Uterus (tissue), 4 donors: ENCODE results near the gene BRD8. TPM values are rescaled to one million over a fixed set of nuclear protein-coding genes. Genes with fewer than 3 reads are reported as not detected.

ENCODE experiments used
- DNase-seq, 2 donors: peaks; one replicate each; pipeline ENCODE4 v3.0.0-alpha.2; 2019 to 2020
- H3K27ac ChIP-seq, 2 donors: fragments of 200-600 bp; sonication (generic); 1 replicate in 1 of 2; 2 replicates in 1 of 2; pipeline ENCODE4 v1.5.1; 2016 to 2018
- H3K27me3 ChIP-seq, 2 donors: fragments of 200-600 bp; sonication (generic); one replicate each; pipeline ENCODE4 v1.5.1; 2018 to 2019; ENCODE audit warnings: control low read depth in 1 of 2
- H3K36me3 ChIP-seq, 2 donors: fragments of 200-600 bp; sonication (generic); one replicate each; pipeline ENCODE4 v1.5.1; 2019; ENCODE audit warnings: control low read depth in 1 of 2
- H3K4me1 ChIP-seq, 2 donors: fragments of 200-600 bp; sonication (generic); one replicate each; pipeline ENCODE4 v1.5.1; 2018 to 2019; ENCODE audit warnings: control low read depth in 1 of 2
- H3K4me3 ChIP-seq, 2 donors: fragments of 200-600 bp; sonication (generic); 1 replicate in 1 of 2; 2 replicates in 1 of 2; pipeline ENCODE4 v1.5.1; 2018 to 2019; ENCODE audit warnings: mild to moderate bottlenecking in 1 of 2
- H3K9me3 ChIP-seq, 2 donors: fragments of 200-600 bp; sonication (generic); one replicate each; pipeline ENCODE4 v1.5.1; 2019; ENCODE audit warnings: control low read depth in 1 of 2
- CTCF ChIP-seq, 4 experiments: fragments of 200-600 bp in 2 of 4; fragments of 450-650 bp in 2 of 4; sonication (generic) in 2 of 4; IDR thresholded peaks; one replicate each; pipeline ENCODE4 v1.5.1; 2016 to 2019; ENCODE audit warnings: antibody characterized with exemption in 4 of 4, mild to moderate bottlenecking in 2 of 4, moderate library complexity in 1 of 4
- POLR2A ChIP-seq, 2 donors: fragments of 450-650 bp; IDR thresholded peaks; one replicate each; pipeline ENCODE4 v1.6.1; 2016; ENCODE audit warnings: antibody characterized with exemption in 2 of 2, mild to moderate bottlenecking in 1 of 2, moderate library complexity in 1 of 2
- intact Hi-C: fragments of 100-400 bp; cut with DNase I; formaldehyde crosslinking; loops from one replicate; pipeline ENCODE4 v1.15.1; 2023; ENCODE audit warnings: low total_unique reads
- total RNA-seq, 4 donors: library from RNA; depleted of rRNA in 3 of 4; stranded (reverse); fragments of >200 nt in 3 of 4; gene quantifications; one replicate each; pipeline versions ENCODE4 v1.1.0 to v1.2.4, GENCODE V29; 2014 to 2023
- donor health status: DM: yes; HTN: yes; CAD: no.

BRD8 gene
- total RNA-seq, 4 donors from 2014 or later = 23.2 to 69.8 (median 58.9) TPM

GRCh38 chr5:138138949-138139780, 39.3 kb downstream of the BRD8 start, which contains the start of gene NME5:
Gene NME5 (minus strand): TSS chr5:138139428. CDS start chr5:138138780, 648 bp downstream.
- Histone ChIP-seq H3K4me1 (no peaks in the 10 kb centered on the region), H3K4me3 (peak within 1 kb of the TSS; percentile 36 to 62), H3K27ac (no peak within 1 kb of the TSS), H3K27me3 (no peaks in the 10 kb centered on the region), H3K36me3 (no peaks in the 10 kb centered on the region), H3K9me3 (no peaks in the 10 kb centered on the region)
- DNase-seq = peak; percentile 34 to 41
- intact Hi-C loops = no loop called here
- no peak for TF ChIP-seq POLR2A (IDR thresholded peaks at IDR 0.05)
- no peak for TF ChIP-seq CTCF (IDR thresholded peaks at IDR 0.05)

- Histone ChIP-seq H3K27ac (no peak overlapping the region), H3K4me3 (peak overlapping the region in 1 of 2 donors; percentile 33), H3K9me3 (no peaks in the 10 kb centered on the region), H3K27me3 (no peaks in the 10 kb centered on the region), H3K36me3 (no peaks in the 10 kb centered on the region), H3K4me1 (no peaks in the 10 kb centered on the region)
- intact Hi-C loops = loop anchor here (5.0 kb wide), 1 partner anchor 55 kb away; no protein-coding TSS in a partner anchor
- no peak for TF ChIP-seq CTCF (IDR thresholded peaks at IDR 0.05)
- TF ChIP-seq POLR2A (IDR thresholded peaks at IDR 0.05) = no peak
- DNase-seq = no peak
These were observed 45.9 kb downstream of the BRD8 start for GRCh38 chr5:138132543-138132942.

- DNase-seq = no peak
- H3K4me1 ChIP-seq = no peaks in the 10 kb centered on the region
- intact Hi-C loops = no loop called here
- no peak overlapping the region for H3K4me3 ChIP-seq
- H3K27ac ChIP-seq = no peak overlapping the region
- no peaks in the 10 kb centered on the region for H3K36me3 ChIP-seq
- no peak for TF ChIP-seq CTCF (IDR thresholded peaks at IDR 0.05)
- no peak for TF ChIP-seq POLR2A (IDR thresholded peaks at IDR 0.05)
- H3K9me3 ChIP-seq = no peaks in the 10 kb centered on the region
- no peaks in the 10 kb centered on the region for H3K27me3 ChIP-seq
These were observed 49.1 kb downstream of the BRD8 start for GRCh38 chr5:138129347-138129746.

- no peaks in the 10 kb centered on the region for H3K4me1 ChIP-seq
- no peak for DNase-seq
- TF ChIP-seq POLR2A (IDR thresholded peaks at IDR 0.05) (no peak), CTCF (IDR thresholded peaks at IDR 0.05) (no peak)
- no peak overlapping the region for H3K27ac ChIP-seq
- H3K9me3 ChIP-seq = no peaks in the 10 kb centered on the region
- H3K27me3 ChIP-seq = no peaks in the 10 kb centered on the region
- no peak overlapping the region for H3K4me3 ChIP-seq
- intact Hi-C loops = no loop called here
- H3K36me3 ChIP-seq = no peaks in the 10 kb centered on the region
These were observed 50.1 kb downstream of the BRD8 start for GRCh38 chr5:138128334-138128733.

GRCh38 chr5:138115254-138115653, 63.2 kb downstream of the BRD8 start:
- Histone ChIP-seq H3K27me3 (no peaks in the 10 kb centered on the region), H3K36me3 (no peaks in the 10 kb centered on the region), H3K4me1 (no peaks in the 10 kb centered on the region), H3K9me3 (no peaks in the 10 kb centered on the region), H3K27ac (no peak overlapping the region), H3K4me3 (no peak overlapping the region)
- no peak for DNase-seq
- TF ChIP-seq POLR2A (IDR thresholded peaks at IDR 0.05) = no peak
- TF ChIP-seq CTCF (IDR thresholded peaks at IDR 0.05) = no peak
- intact Hi-C loops = no loop called here
